Ureter (tissue), 1 donor: ENCODE results near the gene KDM4B. TPM values are rescaled to one million over a fixed set of nuclear protein-coding genes. Genes with fewer than 3 reads are reported as not detected.
"Not testable (repeated sequence)": the region's sequence is repeated elsewhere in the genome, so short reads cannot be mapped to it uniquely, and the experiment has no call there.

ENCODE experiments used
- DNase-seq: peaks from one replicate; pipeline ENCODE4 v3.0.0-alpha.2; 2020; ENCODE audit warnings: low spot score
- total RNA-seq: library from RNA; stranded (reverse); gene quantifications from one replicate; pipeline ENCODE4 v1.2.4, GENCODE V29; 2023
- donor health status: DM: yes; HTN: yes; CAD: no.

KDM4B gene
- total RNA-seq, 1 donor from 2014 or later = 58.3 TPM

DNA sequence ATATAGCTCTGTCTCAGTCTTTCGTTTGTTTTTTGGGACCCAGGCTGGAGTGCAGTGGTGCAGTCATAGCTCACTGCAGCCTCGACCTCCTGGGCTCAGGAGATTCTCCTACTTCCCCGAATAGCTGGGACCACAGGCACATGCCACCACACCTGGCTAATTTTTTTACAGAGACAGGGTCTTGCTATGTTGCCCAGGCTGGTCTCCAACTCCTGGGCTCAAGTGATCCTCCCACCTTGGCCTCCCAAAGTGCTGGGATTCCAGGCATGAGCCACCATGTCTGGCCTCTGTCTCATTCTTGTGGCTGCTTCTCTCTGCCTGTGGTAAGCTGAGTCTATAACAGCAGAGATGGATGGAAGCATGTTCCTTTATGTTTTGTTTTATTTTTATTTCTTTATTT is 226.7 kb downstream of the KDM4B start:
- DNase-seq = not testable (repeated sequence)

DNA sequence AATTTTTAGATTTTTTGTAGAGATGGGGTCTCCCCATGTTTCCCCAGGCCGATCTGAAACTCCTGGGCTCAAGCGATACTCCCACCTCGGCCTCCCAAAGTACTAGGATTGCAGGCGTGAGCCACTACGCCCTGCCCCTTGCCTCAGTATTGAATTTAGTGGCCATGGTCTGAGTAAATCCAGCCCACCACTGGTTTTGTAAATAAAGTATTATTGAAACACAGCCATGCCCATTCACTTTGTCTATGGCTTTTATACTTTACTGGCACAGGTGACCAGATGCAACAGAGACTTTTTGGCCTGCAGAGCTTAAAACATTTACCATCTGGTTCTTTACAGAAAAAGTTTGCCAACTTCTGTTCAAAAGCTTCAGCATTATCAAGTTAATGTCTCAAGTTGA is 227.9 kb downstream of the KDM4B start:
- no peak for DNase-seq

DNA sequence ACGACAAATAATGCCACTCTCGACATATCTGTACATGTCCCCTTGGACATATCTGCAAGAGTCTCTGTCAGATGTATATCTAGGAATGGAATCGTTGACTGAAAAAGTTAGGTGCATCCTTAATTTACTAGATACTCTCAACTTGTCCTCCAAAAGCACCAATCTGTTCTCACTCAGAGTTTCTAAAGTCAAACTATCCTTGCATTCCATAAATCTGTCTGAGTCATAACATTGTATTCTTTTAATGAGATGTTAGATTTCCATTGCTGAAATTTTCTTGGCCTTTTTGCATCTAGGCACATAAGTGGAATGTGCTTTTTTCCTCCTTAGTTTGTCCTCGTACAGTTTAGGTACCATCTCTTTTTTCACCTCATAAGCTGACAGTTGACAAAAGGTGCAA is 231.9 kb downstream of the KDM4B start:
- no peak for DNase-seq

DNA sequence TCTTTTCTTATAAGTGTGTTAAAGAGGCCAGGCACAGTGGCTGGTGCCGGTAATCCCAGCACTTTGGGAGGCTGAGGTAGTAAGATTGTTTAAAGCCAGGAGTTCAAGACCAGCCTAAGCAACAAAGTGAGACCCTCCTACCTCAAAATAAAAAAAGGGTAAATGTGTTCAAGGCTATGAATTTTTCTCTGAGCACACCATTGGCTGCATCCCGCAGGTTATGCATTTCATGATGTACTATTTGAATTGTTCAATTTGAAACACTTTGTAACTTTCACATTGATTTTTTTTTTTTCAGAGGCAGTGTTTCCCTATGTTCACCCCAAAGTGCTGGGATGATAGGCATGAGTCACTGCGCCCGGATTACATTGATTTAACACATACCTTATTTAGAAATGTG is 233.6 kb downstream of the KDM4B start:
- DNase-seq = no peak

Other genes with a start within 250 kb of the KDM4B start
- gene DPP9, start 245.3 kb upstream of the KDM4B start, total RNA-seq = 94.8 TPM
- 12.2 TPM for gene FEM1A, start 177.4 kb upstream of the KDM4B start, total RNA-seq
- 13.1 TPM for gene TICAM1, start 137.4 kb upstream of the KDM4B start, total RNA-seq
- gene PLIN3, start 101.4 kb upstream of the KDM4B start, total RNA-seq = 35.7 TPM
- 1.1 TPM for gene ARRDC5, start 66.2 kb upstream of the KDM4B start, total RNA-seq
- 1.9 TPM for gene UHRF1, start 59.6 kb upstream of the KDM4B start, total RNA-seq